ENCODE measurements around the gene GTF3C6.

Gene GTF3C6

DNA sequence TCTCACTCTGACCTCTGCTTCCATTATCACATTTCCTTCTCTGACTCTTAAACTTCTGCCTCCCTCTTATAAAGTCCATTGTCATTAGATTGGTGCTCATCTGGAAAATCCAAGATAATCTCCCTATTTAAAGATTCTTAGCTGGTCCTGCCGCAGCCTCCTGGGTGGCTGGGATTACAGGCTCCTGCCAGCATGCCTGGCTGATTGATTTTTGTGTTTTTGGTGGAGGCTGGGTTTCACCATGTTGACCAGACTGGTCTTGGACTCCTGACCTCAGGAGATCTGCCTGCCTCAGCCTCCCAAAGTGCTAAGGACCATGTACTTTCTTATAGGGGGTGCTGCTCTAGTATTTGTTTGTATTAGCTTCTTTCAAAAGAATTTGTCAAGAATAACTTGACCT, 18.1 kb downstream of the GTF3C6 start:
- TF ChIP-seq TAF1 (IDR thresholded peaks at IDR 0.05; ENCODE audit: borderline replicate concordance, insufficient read depth, low read length), result no peak

DNA sequence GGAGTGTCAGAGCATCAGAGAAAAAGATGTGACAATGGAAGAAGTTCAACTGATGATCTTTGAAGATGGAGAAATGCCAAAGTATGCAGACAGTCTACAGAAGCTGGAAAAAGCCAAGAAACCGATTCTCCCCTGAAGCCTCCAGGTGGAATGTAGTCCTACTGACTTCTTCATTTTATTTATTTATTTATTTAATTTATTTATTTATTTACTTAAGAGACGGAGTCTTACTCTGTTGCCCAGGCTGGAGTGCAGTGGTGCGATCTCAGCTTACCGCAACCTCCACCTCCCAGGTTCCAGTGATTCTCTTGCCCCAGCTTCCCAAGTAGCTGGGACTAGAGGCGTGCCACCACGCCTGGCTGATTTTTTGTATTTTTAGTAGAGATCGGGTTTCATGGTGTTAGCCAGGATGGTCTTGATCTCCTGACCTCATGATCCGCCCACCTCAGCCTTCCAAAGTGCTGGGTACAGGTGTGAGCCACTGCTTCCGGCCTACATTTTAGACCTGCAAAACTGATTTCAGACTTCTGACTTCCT, 21.1 kb downstream of the GTF3C6 start:
- TF ChIP-seq, protein P1, sequence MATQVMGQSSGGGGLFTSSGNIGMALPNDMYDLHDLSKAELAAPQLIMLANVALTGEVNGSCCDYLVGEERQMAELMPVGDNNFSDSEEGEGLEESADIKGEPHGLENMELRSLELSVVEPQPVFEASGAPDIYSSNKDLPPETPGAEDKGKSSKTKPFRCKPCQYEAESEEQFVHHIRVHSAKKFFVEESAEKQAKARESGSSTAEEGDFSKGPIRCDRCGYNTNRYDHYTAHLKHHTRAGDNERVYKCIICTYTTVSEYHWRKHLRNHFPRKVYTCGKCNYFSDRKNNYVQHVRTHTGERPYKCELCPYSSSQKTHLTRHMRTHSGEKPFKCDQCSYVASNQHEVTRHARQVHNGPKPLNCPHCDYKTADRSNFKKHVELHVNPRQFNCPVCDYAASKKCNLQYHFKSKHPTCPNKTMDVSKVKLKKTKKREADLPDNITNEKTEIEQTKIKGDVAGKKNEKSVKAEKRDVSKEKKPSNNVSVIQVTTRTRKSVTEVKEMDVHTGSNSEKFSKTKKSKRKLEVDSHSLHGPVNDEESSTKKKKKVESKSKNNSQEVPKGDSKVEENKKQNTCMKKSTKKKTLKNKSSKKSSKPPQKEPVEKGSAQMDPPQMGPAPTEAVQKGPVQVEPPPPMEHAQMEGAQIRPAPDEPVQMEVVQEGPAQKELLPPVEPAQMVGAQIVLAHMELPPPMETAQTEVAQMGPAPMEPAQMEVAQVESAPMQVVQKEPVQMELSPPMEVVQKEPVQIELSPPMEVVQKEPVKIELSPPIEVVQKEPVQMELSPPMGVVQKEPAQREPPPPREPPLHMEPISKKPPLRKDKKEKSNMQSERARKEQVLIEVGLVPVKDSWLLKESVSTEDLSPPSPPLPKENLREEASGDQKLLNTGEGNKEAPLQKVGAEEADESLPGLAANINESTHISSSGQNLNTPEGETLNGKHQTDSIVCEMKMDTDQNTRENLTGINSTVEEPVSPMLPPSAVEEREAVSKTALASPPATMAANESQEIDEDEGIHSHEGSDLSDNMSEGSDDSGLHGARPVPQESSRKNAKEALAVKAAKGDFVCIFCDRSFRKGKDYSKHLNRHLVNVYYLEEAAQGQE (IDR thresholded peaks at IDR 0.05; ENCODE audit: insufficient read depth in 1 of 2, low read depth in 2 of 2, low read length in 2 of 2), result no peak
- TF ChIP-seq SIN3A (IDR thresholded peaks at IDR 0.05; ENCODE audit: borderline replicate concordance, insufficient read depth, low read length) (no peak), FOXP2 (optimal IDR thresholded peaks at IDR 0.05; ENCODE audit: borderline replicate concordance, extremely low read depth, extremely low read length, insufficient read depth) (no peak), POLR2AphosphoS5 (IDR thresholded peaks at IDR 0.05; ENCODE audit: low read depth, low read length) (no peak), TAF1 (IDR thresholded peaks at IDR 0.05; ENCODE audit: borderline replicate concordance, insufficient read depth, low read length) (no peak)

DNA sequence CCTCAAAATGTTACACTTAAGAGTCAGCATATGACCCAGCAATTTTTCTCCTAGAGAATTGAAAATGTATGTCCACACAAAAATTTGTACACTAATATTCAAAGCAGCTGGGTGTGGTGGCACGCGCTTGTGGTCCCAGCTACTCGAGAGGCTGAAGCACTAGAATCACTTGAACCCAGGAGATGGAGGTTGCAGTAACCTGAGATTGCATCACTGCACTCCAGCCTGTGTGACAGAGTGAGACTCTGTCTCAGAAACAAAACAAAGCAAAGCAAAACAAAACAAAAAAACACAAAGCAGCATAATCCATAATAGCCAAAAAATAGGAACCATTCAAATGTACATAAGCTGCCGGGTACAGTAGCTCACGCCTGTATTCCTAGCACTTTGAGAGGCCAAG, 21.7 kb downstream of the GTF3C6 start:
- no peak for TF ChIP-seq FOXP2 (optimal IDR thresholded peaks at IDR 0.05; ENCODE audit: borderline replicate concordance, extremely low read depth, extremely low read length, insufficient read depth)
- TF ChIP-seq POLR2AphosphoS5 (IDR thresholded peaks at IDR 0.05; ENCODE audit: low read depth, low read length), result no peak
- no peak for TF ChIP-seq SIN3A (IDR thresholded peaks at IDR 0.05; ENCODE audit: borderline replicate concordance, insufficient read depth, low read length)
- TF ChIP-seq TAF1 (IDR thresholded peaks at IDR 0.05; ENCODE audit: borderline replicate concordance, insufficient read depth, low read length), result no peak
- TF ChIP-seq, protein P1 (IDR thresholded peaks at IDR 0.05; ENCODE audit: insufficient read depth in 1 of 2, low read depth in 2 of 2, low read length in 2 of 2), result no peak

DNA sequence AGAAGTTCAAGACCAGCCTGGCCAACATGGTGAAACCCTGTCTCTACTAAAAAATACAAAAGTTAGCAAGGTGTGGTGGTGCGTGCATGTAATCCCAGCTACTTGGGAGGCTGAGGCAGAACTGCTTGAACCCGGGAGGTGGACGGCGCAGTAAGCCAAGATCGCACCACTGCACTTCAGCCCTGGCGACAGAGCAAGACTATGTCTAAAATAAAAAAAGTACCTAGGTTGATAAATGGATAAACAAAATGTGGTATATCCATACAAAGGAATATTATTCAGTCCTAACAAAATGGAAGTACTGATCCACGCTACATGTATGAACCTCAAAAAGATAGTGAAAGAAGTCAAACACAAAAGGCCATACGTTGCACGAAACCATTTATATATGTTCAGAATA, 22.1 kb downstream of the GTF3C6 start:
- TF ChIP-seq, protein P1 (IDR thresholded peaks at IDR 0.05; ENCODE audit: insufficient read depth in 1 of 2, low read depth in 2 of 2, low read length in 2 of 2), result no peak

DNA sequence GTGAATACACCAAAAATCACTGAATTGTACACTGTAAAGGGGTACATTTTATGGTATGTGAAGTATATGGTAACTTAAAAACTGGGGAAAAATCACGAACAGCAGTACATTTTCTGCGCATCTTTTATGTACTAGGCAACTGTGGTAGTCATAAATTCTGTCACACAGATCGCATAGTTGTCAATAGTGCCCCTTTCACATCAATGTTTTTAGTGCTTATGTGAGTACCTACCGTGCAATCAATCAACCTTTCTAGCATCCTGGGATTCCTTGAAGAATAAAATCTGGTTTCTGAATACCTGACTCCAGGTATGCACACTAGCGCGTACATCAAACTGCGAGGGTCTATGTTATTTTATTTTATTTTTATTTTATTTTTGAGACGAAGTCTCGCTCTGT, 22.7 kb downstream of the GTF3C6 start:
- TF ChIP-seq, protein P1 (IDR thresholded peaks at IDR 0.05; ENCODE audit: insufficient read depth in 1 of 2, low read depth in 2 of 2, low read length in 2 of 2), result no peak
- TF ChIP-seq SIN3A (IDR thresholded peaks at IDR 0.05; ENCODE audit: borderline replicate concordance, insufficient read depth, low read length), result no peak
- TF ChIP-seq TAF1 (IDR thresholded peaks at IDR 0.05; ENCODE audit: borderline replicate concordance, insufficient read depth, low read length), result no peak
- TF ChIP-seq POLR2AphosphoS5 (IDR thresholded peaks at IDR 0.05; ENCODE audit: low read depth, low read length), result no peak
- no peak for TF ChIP-seq FOXP2 (optimal IDR thresholded peaks at IDR 0.05; ENCODE audit: borderline replicate concordance, extremely low read depth, extremely low read length, insufficient read depth)
